Muscle layer of duodenum (tissue), 2 donors: ENCODE measurements around the gene PRKAB2.
A peak's percentile ranks its signal among the peaks of the same experiment; 100 is the strongest.
"Not testable (repeated sequence)": the region's sequence is repeated elsewhere in the genome, so short reads cannot be mapped to it uniquely, and the experiment has no call there.

Experiments used
- H3K27ac ChIP-seq: one replicate; pipeline ENCODE4 v1.7.0; 2013; ENCODE audit warnings: mild to moderate bottlenecking, low read length
- H3K27me3 ChIP-seq: one replicate; pipeline ENCODE4 v1.7.0; 2013; ENCODE audit warnings: low read depth, mild to moderate bottlenecking, control low read depth, low read length
- H3K36me3 ChIP-seq, 2 donors: one replicate each; pipeline ENCODE4 v1.7.0; 2013; ENCODE audit warnings: low read length in 2 of 2, control low read depth in 1 of 2, mild to moderate bottlenecking in 1 of 2; ENCODE audit not compliant: insufficient read depth in 2 of 2, control insufficient read depth in 1 of 2
- H3K4me1 ChIP-seq, 2 donors: one replicate each; pipeline ENCODE4 v1.7.0; 2013; ENCODE audit warnings: low read length in 2 of 2, mild to moderate bottlenecking in 2 of 2, control low read depth in 1 of 2, moderate library complexity in 1 of 2; ENCODE audit not compliant: insufficient read depth in 2 of 2, control insufficient read depth in 1 of 2
- H3K4me3 ChIP-seq, 2 donors: one replicate each; pipeline ENCODE4 v1.7.0; 2013; ENCODE audit warnings: low read length in 2 of 2, low read depth in 1 of 2, mild to moderate bottlenecking in 1 of 2
- H3K9me3 ChIP-seq, 2 donors: one replicate each; pipeline ENCODE4 v1.7.0; 2013; ENCODE audit warnings: low read length in 2 of 2, control low read depth in 1 of 2, mild to moderate bottlenecking in 1 of 2; ENCODE audit not compliant: control insufficient read depth in 1 of 2
- donor health status: healthy.

Gene PRKAB2

DNA sequence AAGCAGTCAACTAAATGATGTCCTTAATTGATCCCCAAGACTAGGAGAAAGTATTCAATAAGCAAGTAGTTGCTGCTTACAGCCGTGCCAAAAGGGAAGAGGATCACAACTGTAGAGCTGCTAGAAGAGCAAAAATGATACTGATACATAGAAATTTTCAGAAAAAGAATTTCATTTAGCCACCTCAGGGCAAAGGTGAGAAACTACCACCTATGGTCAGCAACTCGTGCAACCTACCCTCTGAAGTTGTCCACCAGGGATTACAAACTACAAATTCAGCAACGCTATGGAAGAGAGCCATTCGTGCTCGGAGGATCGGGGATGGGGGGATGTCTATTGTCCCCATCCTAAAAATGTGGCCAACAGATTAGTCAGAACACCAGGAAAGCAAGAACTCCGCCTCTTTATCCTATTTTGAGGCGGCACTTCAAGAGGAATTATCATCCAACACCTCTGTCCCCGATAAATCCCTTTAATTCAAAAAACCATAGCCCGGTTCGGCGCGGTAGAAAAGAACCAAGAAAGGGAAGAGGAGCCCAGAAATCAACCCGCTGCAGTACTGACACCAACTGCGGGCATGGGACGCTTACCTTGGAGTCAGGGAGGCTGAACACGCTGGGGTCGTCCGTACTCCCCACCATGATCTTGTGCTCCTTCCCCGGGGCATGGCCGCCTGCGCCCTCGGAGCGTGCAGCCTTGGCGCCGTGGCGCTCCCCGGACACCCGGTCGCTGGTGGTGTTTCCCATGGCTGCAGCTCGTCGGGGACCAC, 687 bp downstream of the PRKAB2 start:
- Histone ChIP-seq H3K27me3 (no peaks in the 10 kb centered on the region), H3K4me3 (peak overlapping the region; percentile 87 to 98), H3K27ac (peak overlapping the region; percentile 91), H3K36me3 (peaks cover 0 to 13% of the 10 kb centered on the region in 2 donors), H3K4me1 (peaks cover 28 to 30% of the 10 kb centered on the region in 2 donors), H3K9me3 (no peaks in the 10 kb centered on the region)

DNA sequence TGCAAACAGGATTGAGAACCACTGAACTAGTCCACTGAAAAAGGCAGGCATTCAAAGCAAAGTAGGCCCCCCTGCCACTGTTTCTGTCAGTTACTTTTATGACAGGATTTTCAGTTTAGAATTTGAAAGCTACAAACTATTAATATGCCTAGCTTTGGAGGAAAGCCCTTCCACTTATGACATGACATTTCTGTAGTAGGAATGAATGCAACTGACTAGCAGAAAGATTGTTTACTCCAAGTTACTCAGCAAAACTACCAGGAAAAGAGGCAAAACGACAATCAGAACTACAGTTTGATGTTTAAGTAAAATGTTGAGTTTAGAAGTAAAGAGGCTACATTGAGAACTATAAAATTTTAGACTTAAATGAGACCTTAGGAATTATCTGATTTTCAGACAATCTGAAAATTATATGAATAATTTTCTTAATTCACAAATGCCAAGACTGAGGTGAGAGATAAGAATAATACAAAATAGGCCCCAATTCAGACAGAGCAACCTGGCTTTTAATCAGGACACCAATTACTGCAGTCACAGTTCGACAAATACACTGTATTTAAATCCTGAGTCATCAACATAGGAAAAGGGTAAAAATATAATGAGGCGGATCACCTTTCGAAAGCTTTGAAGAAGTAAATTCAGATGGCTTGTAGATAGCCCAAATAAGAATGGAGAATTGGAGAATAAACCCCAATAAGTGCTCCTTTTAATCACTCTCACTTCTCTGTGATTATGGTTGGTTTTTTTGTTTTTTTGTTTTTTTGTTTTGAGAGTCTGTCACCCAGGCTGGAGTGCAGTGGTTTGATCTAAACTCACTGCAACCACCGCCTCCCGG, 2.2 kb downstream of the PRKAB2 start:
- Histone ChIP-seq H3K4me1 (peaks cover 28 to 30% of the 10 kb centered on the region in 2 donors), H3K27me3 (no peaks in the 10 kb centered on the region), H3K36me3 (peaks cover 0 to 15% of the 10 kb centered on the region in 2 donors), H3K4me3 (peak overlapping the region; percentile 12 to 98), H3K27ac (peak overlapping the region; percentile 17), H3K9me3 (no peaks in the 10 kb centered on the region)

DNA sequence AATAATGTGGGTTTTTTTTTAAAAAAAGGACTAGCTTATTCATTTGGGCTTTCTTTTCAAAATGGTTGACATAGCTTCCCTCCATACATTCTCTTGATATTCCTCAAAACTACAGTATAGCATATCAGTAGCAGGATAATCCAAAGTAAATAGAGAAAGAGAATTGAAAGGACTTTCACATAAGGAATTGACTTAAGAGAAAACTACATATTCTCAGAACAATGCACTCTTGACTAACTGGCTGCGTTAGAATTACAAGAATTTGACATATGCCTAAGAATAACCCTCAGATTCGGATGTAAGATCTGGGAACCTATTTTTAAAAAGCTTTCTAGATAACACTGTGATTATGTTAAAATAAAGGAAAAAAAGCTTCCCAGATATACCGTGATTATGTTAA, 3.1 kb downstream of the PRKAB2 start:
- Histone ChIP-seq H3K27me3 (no peaks in the 10 kb centered on the region), H3K4me1 (peaks cover 25 to 29% of the 10 kb centered on the region in 2 donors), H3K27ac (no peak overlapping the region), H3K4me3 (no peak overlapping the region), H3K9me3 (no peaks in the 10 kb centered on the region), H3K36me3 (peaks cover 0 to 15% of the 10 kb centered on the region in 2 donors)

DNA sequence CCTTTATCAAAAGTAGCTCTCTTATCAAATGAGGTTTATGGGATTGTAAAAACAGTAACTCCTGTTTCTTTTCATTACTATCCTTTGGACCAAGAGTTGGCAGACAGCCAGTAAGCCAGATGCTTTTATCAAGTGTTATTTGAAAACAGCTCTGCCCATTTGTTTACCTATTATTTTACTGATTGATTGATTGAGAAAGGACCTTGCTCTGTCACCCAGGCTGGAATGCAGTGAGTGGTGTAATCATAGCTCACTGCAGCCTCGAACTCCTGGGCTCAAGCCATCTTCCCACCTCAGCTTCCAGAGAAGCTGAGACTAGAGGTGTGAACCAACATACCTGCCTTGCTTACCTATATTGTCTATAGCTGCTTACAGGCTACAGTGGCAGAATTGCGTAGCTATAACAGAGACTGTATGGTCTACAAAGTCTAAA, 3.6 kb downstream of the PRKAB2 start:
- Histone ChIP-seq H3K36me3 (peaks cover 0 to 15% of the 10 kb centered on the region in 2 donors), H3K27ac (no peak overlapping the region), H3K4me3 (no peak overlapping the region), H3K9me3 (no peaks in the 10 kb centered on the region), H3K27me3 (no peaks in the 10 kb centered on the region), H3K4me1 (peaks cover 20 to 24% of the 10 kb centered on the region in 2 donors)

- Histone ChIP-seq H3K27ac (peak overlapping the region; percentile 15), H3K9me3 (no peaks in the 10 kb centered on the region), H3K36me3 (peaks cover 0 to 17% of the 10 kb centered on the region in 2 donors), H3K4me3 (no peak overlapping the region), H3K27me3 (no peaks in the 10 kb centered on the region), H3K4me1 (peaks cover 18 to 20% of the 10 kb centered on the region in 2 donors)
Observed at GRCh38 chr1:147167365-147167764, 4.9 kb downstream of the PRKAB2 start.

GRCh38 chr1:147163019-147163418, 9.3 kb downstream of the PRKAB2 start:
- Histone ChIP-seq H3K9me3 (no peaks in the 10 kb centered on the region), H3K27me3 (no peaks in the 10 kb centered on the region), H3K36me3 (peaks cover 37 to 59% of the 10 kb centered on the region in 2 donors), H3K4me3 (no peak overlapping the region), H3K4me1 (no peaks in the 10 kb centered on the region), H3K27ac (no peak overlapping the region)

DNA sequence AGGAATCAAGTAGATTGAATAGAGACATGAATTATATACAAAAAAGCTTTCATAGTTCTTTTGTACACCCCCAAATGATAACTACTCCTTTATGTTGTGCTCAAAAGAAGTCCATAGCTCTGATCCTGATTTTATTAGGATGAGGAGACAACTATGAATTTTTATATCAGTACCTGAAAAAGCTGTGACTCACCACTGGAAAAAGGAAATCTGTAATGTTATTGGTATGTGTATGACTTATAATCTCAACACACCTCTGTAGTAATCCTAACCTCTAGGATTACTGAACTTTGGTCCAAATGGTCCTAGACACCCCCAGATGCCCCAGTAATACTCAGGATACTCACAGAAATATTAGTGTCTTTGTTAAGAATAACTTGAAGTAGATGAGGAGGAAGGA, 10.2 kb downstream of the PRKAB2 start:
- H3K4me1 ChIP-seq: no peaks in the 10 kb centered on the region
- no peak overlapping the region for H3K4me3 ChIP-seq
- no peak overlapping the region for H3K27ac ChIP-seq
- peaks cover 43 to 67% of the 10 kb centered on the region in 2 donors for H3K36me3 ChIP-seq
- H3K27me3 ChIP-seq: no peaks in the 10 kb centered on the region
- no peaks in the 10 kb centered on the region for H3K9me3 ChIP-seq

DNA sequence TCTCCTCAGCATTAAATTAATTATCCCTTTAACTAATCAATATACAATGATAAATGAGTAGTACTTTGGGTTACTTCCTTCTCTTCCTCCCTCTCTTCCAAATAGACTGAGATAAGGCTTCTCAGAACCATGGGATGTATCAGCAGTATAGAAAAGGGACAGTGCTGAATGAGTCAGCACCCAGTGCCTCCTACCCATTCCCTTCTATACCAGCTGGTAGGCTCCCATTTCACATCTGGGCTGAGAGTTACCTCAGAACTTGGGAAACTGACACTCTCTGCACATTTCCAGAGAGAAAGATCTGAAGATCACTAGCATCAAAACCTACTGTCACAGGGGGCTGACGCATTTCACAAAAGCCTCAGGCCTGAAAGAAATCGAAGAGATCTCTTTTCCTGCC, 15.2 kb downstream of the PRKAB2 start:
- H3K27me3 ChIP-seq, H3K4me3 ChIP-seq, H3K9me3 ChIP-seq, H3K4me1 ChIP-seq, H3K27ac ChIP-seq: not testable (repeated sequence)
- H3K36me3 ChIP-seq: peaks cover 54 to 75% of the 10 kb centered on the region in 2 donors

- Histone ChIP-seq H3K9me3 (no peaks in the 10 kb centered on the region), H3K36me3 (peaks cover 51 to 70% of the 10 kb centered on the region in 2 donors), H3K27ac (no peak overlapping the region), H3K4me1 (no peaks in the 10 kb centered on the region), H3K4me3 (no peak overlapping the region), H3K27me3 (no peaks in the 10 kb centered on the region)
Observed at GRCh38 chr1:147156642-147157041, 15.6 kb downstream of the PRKAB2 start.

DNA sequence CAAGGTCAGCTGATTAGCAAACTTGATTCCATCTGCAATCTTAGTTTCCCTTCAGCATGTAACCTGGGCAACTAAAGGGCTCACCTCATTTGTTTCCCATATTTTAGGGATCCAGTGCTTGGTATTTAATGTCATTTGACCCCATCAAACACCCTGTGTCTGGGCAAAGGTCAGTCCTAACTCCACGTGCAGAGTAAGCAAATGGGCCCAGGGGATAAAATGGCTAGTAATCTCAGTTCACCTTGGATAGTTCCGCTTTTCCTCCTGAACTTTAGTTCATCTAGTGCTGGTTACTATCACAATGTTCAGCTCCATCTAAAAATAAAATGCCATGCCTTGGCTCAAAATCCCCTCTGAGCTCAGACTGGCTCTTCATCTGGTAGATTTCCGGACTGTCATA, 19.5 kb downstream of the PRKAB2 start:
- no peak overlapping the region for H3K27ac ChIP-seq
- no peaks in the 10 kb centered on the region for H3K9me3 ChIP-seq
- H3K27me3 ChIP-seq: no peaks in the 10 kb centered on the region
- H3K4me3 ChIP-seq: no peak overlapping the region
- H3K4me1 ChIP-seq: no peaks in the 10 kb centered on the region
- peaks cover 14 to 32% of the 10 kb centered on the region in 2 donors for H3K36me3 ChIP-seq

DNA sequence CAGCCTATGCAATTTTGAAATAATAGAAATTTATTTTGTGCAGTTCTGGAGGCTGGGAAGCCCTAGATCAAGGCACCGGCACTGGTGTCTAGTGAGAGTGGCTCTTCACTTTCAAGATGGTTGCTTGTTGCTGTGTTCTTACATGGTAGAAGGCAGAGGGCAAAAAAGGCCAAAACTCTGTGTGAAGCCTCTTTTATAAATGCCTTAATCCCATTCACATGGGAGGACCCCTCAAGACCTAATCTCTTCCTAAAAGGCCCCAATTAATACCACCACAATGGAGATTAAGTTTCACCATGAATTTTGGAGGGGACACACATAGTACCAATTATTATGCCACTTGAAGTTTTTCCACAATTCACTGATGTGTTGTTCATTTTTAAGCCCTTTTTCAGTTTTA, 21.0 kb downstream of the PRKAB2 start:
- H3K27me3 ChIP-seq: no peaks in the 10 kb centered on the region
- no peak overlapping the region for H3K27ac ChIP-seq
- H3K9me3 ChIP-seq: no peaks in the 10 kb centered on the region
- peaks cover 12 to 18% of the 10 kb centered on the region in 2 donors for H3K36me3 ChIP-seq
- H3K4me3 ChIP-seq: no peak overlapping the region
- H3K4me1 ChIP-seq: no peaks in the 10 kb centered on the region
